ENCODE results near the gene ALB. TPM values are rescaled to one million over a fixed set of nuclear protein-coding genes. Genes with fewer than 3 reads are reported as not detected.

Gene ALB
- total and polyA plus RNA-seq, 4 donors, result 0.07 to 32.8 (median 4.4) TPM

DNA sequence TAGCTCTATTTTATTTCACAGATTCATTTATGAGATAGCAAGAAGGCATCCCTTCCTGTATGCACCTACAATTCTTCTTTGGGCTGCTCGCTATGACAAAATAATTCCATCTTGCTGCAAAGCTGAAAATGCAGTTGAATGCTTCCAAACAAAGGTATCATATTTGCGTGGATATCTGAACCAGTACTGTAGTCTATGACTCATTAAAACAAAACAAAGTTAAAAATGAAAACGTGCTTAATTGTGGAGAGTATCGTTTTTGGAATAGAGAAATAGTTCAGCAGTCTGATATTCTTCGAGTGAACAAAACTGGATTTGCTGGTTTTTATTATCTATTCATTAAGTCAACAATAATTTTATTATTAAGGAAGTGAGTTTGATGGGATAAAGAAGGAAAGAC, 38.2 kb downstream of the ALB start:
- H3K9ac ChIP-seq (ENCODE audit: insufficient read depth in 1 of 2, low read length in 2 of 2), result no peak overlapping the region
- H3K27me3 ChIP-seq (ENCODE audit: control insufficient read depth in 3 of 3, insufficient read depth in 3 of 3, low read length in 2 of 3), result no peaks in the 10 kb centered on the region
- WGBS, 2 donors, result 66 to 84% methylated on average over 5 of the region's 5 CpGs
- H3K36me3 ChIP-seq (ENCODE audit: control insufficient read depth in 4 of 4, insufficient read depth in 4 of 4, low read length in 4 of 4), result no peaks in the 10 kb centered on the region
- no peak overlapping the region for H3K27ac ChIP-seq (ENCODE audit: low read depth in 1 of 2, low read length in 1 of 2)
- H3K4me3 ChIP-seq, result no peak overlapping the region
- no peak for DNase-seq
- TF ChIP-seq, protein P1, sequence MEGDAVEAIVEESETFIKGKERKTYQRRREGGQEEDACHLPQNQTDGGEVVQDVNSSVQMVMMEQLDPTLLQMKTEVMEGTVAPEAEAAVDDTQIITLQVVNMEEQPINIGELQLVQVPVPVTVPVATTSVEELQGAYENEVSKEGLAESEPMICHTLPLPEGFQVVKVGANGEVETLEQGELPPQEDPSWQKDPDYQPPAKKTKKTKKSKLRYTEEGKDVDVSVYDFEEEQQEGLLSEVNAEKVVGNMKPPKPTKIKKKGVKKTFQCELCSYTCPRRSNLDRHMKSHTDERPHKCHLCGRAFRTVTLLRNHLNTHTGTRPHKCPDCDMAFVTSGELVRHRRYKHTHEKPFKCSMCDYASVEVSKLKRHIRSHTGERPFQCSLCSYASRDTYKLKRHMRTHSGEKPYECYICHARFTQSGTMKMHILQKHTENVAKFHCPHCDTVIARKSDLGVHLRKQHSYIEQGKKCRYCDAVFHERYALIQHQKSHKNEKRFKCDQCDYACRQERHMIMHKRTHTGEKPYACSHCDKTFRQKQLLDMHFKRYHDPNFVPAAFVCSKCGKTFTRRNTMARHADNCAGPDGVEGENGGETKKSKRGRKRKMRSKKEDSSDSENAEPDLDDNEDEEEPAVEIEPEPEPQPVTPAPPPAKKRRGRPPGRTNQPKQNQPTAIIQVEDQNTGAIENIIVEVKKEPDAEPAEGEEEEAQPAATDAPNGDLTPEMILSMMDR (IDR thresholded peaks at IDR 0.05; ENCODE audit: control extremely low read depth, extremely low read depth), result no peak
- peaks cover 0 to 1% (median 0%) of the 10 kb centered on the region in 4 donors for H3K9me3 ChIP-seq (ENCODE audit: control insufficient read depth in 4 of 4, insufficient read depth in 3 of 4, low read length in 3 of 4)
- ATAC-seq (ENCODE audit: insufficient read depth, low FRiP score), result no peak
- no peaks in the 10 kb centered on the region for H3K4me1 ChIP-seq (ENCODE audit: control insufficient read depth in 5 of 5, insufficient read depth in 5 of 5, low read length in 5 of 5)

DNA sequence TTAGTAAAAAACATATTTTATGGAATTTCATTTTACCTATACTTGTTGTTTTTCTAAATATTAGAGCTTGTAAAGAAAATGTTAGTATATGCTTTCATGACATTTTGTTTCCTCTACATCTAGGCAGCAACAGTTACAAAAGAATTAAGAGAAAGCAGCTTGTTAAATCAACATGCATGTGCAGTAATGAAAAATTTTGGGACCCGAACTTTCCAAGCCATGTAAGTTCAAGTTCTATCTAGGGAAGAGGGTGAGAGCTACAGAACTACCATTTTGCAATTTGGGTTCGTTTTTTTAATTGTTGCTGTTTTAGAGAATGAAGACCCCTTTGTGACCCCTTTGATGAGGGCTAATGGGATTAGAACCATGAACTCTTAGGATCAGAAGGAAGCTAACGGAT, 39.1 kb downstream of the ALB start:
- Histone ChIP-seq H3K9me3 (ENCODE audit: control insufficient read depth in 4 of 4, insufficient read depth in 3 of 4, low read length in 3 of 4) (peaks cover 0 to 1% (median 0%) of the 10 kb centered on the region in 4 donors), H3K9ac (ENCODE audit: insufficient read depth in 1 of 2, low read length in 2 of 2) (no peak overlapping the region), H3K27me3 (ENCODE audit: control insufficient read depth in 3 of 3, insufficient read depth in 3 of 3, low read length in 2 of 3) (no peaks in the 10 kb centered on the region), H3K27ac (ENCODE audit: low read depth in 1 of 2, low read length in 1 of 2) (no peak overlapping the region), H3K4me3 (no peak overlapping the region), H3K4me1 (ENCODE audit: control insufficient read depth in 5 of 5, insufficient read depth in 5 of 5, low read length in 5 of 5) (no peaks in the 10 kb centered on the region), H3K36me3 (ENCODE audit: control insufficient read depth in 4 of 4, insufficient read depth in 4 of 4, low read length in 4 of 4) (no peaks in the 10 kb centered on the region)
- TF ChIP-seq, protein P1 (IDR thresholded peaks at IDR 0.05; ENCODE audit: control extremely low read depth, extremely low read depth), result no peak
- DNase-seq (no peak), ATAC-seq (ENCODE audit: insufficient read depth, low FRiP score) (no peak)
- WGBS, 2 donors, result 72 to 81% methylated on average over 3 of the region's 3 CpGs

DNA sequence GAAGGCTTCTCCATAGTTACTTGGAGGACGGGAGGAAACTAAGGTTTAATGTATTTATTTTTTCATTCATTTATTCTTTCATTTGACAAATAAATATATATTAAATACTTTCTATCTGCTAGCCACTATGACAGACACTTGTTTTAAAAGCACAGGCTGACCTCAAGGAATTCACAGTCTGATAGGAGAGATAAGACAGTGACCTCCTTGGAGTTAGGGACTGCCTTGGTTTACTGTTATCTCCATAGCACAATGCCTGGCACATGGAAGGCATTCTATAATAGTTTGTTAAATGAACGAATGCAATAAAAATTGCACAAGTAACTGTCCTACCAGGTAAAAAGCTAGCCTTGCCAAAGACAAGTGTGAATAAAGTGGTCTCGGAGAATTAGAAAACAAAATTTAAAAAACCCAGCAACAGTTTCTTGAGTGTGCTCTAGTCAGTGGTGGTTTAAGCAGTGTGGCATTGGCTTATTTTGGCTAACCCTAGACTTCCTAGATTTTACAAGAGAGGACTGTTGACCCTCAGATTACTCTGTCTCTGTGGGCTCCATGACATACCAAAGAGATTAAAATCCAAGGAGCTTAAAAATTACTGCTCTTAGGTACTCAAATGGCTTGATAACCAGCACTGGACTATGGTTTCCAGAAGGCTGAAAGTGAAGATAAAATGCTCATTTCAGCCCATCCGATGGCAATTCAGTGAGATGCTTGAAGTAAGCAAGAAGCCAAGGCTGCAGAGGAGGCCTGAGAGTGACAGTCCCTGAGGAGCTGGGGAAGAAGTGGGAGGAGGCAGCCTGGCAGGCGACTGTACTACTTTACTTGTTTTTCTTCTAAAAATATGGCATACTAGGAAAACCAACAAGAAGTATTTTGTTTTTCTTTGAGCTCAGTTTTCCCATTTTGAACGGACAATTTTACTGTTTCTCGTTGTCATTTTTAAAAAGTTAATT, 41.6 kb downstream of the ALB start:
- WGBS, 2 donors, result 90 to 92% methylated on average over 7 of the region's 7 CpGs
- Histone ChIP-seq H3K9ac (ENCODE audit: insufficient read depth in 1 of 2, low read length in 2 of 2) (no peak overlapping the region), H3K4me1 (ENCODE audit: control insufficient read depth in 5 of 5, insufficient read depth in 5 of 5, low read length in 5 of 5) (no peaks in the 10 kb centered on the region), H3K4me3 (no peak overlapping the region), H3K27ac (ENCODE audit: low read depth in 1 of 2, low read length in 1 of 2) (no peak overlapping the region), H3K9me3 (ENCODE audit: control insufficient read depth in 4 of 4, insufficient read depth in 3 of 4, low read length in 3 of 4) (peaks cover 0 to 1% (median 0%) of the 10 kb centered on the region in 4 donors), H3K27me3 (ENCODE audit: control insufficient read depth in 3 of 3, insufficient read depth in 3 of 3, low read length in 2 of 3) (no peaks in the 10 kb centered on the region), H3K36me3 (ENCODE audit: control insufficient read depth in 4 of 4, insufficient read depth in 4 of 4, low read length in 4 of 4) (no peaks in the 10 kb centered on the region)
- DNase-seq (no peak), ATAC-seq (ENCODE audit: insufficient read depth, low FRiP score) (no peak)
- TF ChIP-seq, protein P1 (IDR thresholded peaks at IDR 0.05; ENCODE audit: control extremely low read depth, extremely low read depth), result no peak
